K562 (cell line): ENCODE data around the gene CPSF7. TPM values are rescaled to one million over a fixed set of nuclear protein-coding genes. Genes with fewer than 3 reads are reported as not detected.

ENCODE experiments used
- ASH1L ChIP-seq: fragments of 450-650 bp; IDR thresholded peaks from 2 replicates; pipeline ENCODE4 v1.6.1; 2018; ENCODE audit warnings: borderline replicate concordance, mild to moderate bottlenecking, low read depth; ENCODE audit not compliant: partially characterized antibody
- EP300 ChIP-seq: IDR thresholded peaks from 2 replicates; pipeline ENCODE4 v1.6.1; 2012; ENCODE audit warnings: low read length, improper control_type of control experiment
- FOSL1 ChIP-seq: fragments of 200-800 bp; sonication (Bioruptor generic); conservative IDR thresholded peaks from 2 replicates; pipeline ENCODE4 v1.6.1; 2016; ENCODE audit warnings: missing genetic modification characterization, missing compliant biosample characterization
- HMGXB4 ChIP-seq: sonication (generic); formaldehyde crosslinking; IDR thresholded peaks from 2 replicates; pipeline ENCODE4 v1.8.1; 2023; ENCODE audit warnings: mild to moderate bottlenecking, missing genetic modification reagents
- KLF10 ChIP-seq: fragments of 250-450 bp; sonication (Bioruptor Pico); IDR thresholded peaks from 2 replicates; pipeline ENCODE4 v1.6.1; 2021; ENCODE audit warnings: matching md5 sums
- POLR3A ChIP-seq: IDR thresholded peaks from 2 replicates; pipeline ENCODE4 v1.6.1; 2011; ENCODE audit warnings: borderline replicate concordance, mild to moderate bottlenecking, moderate library complexity; ENCODE audit not compliant: insufficient read length, insufficient read depth; ENCODE audit errors: extremely low read depth
- RBM34 ChIP-seq: fragments of 200-400 bp; formaldehyde crosslinking; IDR thresholded peaks from 2 replicates; pipeline ENCODE4 v1.6.1; 2018; ENCODE audit warnings: low read length, borderline replicate concordance; ENCODE audit not compliant: insufficient read depth
- RCOR1 ChIP-seq, 2 experiments: IDR thresholded peaks; 2 replicates each; pipeline ENCODE4 v1.6.1; 2012; ENCODE audit warnings: low read depth in 2 of 2, low read length in 2 of 2, borderline replicate concordance in 1 of 2, improper control_type of control experiment in 1 of 2
- USF1 ChIP-seq: sonication (generic); formaldehyde crosslinking; IDR thresholded peaks from 2 replicates; pipeline ENCODE4 v1.9.0; 2022; ENCODE audit warnings: mild to moderate bottlenecking, missing genetic modification reagents
- ZBTB11 ChIP-seq, 3 experiments: fragments of 200-800 bp in 1 of 3; fragments of 250-450 bp in 1 of 3; fragments of 450-650 bp in 1 of 3; sonication (Bioruptor Pico) in 1 of 3; sonication (Bioruptor generic) in 1 of 3; formaldehyde crosslinking in 1 of 3; IDR thresholded peaks; 2 replicates each; pipeline versions ENCODE4 v1.6.1 to v1.8.0; 2016 to 2022; ENCODE audit warnings: mild to moderate bottlenecking in 2 of 3, missing genetic modification characterization in 2 of 3, missing compliant biosample characterization in 1 of 3, moderate library complexity in 1 of 3
- ZSCAN32 ChIP-seq: fragments of 450-650 bp; formaldehyde crosslinking; IDR thresholded peaks from 2 replicates; pipeline ENCODE4 v1.4.0; 2020; ENCODE audit warnings: mild to moderate bottlenecking, moderate library complexity
- polyA plus RNA-seq, 8 experiments: library from polyadenylated mRNA; depleted of rRNA in 4 of 8; stranded (reverse) in 5 of 8; unstranded in 3 of 8; fragments of >200 nt; fragmentation: Nextera tagmentation in 2 of 8; fragmentation: Illumina TruSeq in 1 of 8; extraction: Ambion mirVana in 2 of 8; extraction: Trizol in 1 of 8; gene quantifications; 2 replicates each; pipeline versions ENCODE4 v1.2.1 to v1.2.3, GENCODE V29; 2011 to 2014; ENCODE audit warnings: inconsistent platforms in 1 of 8, missing spikeins in 1 of 8
- total RNA-seq, 7 experiments: library from RNA; depleted of rRNA in 6 of 7; stranded (reverse); fragments of >200 nt in 6 of 7; fragmentation: Illumina TruSeq in 2 of 7; extraction: Trizol in 2 of 7; gene quantifications; 2 replicates each; pipeline versions ENCODE4 v1.2.1 to v1.2.3, GENCODE V29; 2011 to 2021; ENCODE audit warnings: low replicate concordance in 1 of 7
- TF ChIP-seq, protein P1 (sequence below): fragments of 450-650 bp; IDR thresholded peaks from 2 replicates; pipeline ENCODE4 v1.6.1; 2016; ENCODE audit warnings: low read depth

Gene CPSF7
- total and polyA plus RNA-seq, 9 of the 15 experiments (the other 6 are each of a cell fraction or from before 2014, with no cell fraction given): 14.8 to 104 (median 44.1) TPM

GRCh38 chr11:61367406-61367805 lies 62.4 kb downstream of the CPSF7 start (continued):
- TF ChIP-seq EP300 (peak; percentile 85), USF1 (CRISPR knock-in tag) (no peak), ZBTB11 (CRISPR knock-in tag; IDR thresholded peaks at IDR 0.05) (peak in 1 of 3 experiments; percentile 61; a peak in 2 of 6 replicates), POLR3A (no peak), ASH1L (no peak), ZSCAN32 (CRISPR knock-in tag) (no peak), HMGXB4 (CRISPR knock-in tag) (no peak), FOSL1 (tag) (0 out of 2 replicates have a peak, but pooled peaks have one; percentile 32), KLF10 (CRISPR knock-in tag) (no peak), RCOR1 (IDR thresholded peaks at IDR 0.05; ENCODE audit: borderline replicate concordance in 1 of 2, low read depth in 2 of 2, low read length in 2 of 2) (peak in 1 of 2 experiments; percentile 46; a peak in 1 of 4 replicates), RBM34 (no peak)
- TF ChIP-seq, protein P1, sequence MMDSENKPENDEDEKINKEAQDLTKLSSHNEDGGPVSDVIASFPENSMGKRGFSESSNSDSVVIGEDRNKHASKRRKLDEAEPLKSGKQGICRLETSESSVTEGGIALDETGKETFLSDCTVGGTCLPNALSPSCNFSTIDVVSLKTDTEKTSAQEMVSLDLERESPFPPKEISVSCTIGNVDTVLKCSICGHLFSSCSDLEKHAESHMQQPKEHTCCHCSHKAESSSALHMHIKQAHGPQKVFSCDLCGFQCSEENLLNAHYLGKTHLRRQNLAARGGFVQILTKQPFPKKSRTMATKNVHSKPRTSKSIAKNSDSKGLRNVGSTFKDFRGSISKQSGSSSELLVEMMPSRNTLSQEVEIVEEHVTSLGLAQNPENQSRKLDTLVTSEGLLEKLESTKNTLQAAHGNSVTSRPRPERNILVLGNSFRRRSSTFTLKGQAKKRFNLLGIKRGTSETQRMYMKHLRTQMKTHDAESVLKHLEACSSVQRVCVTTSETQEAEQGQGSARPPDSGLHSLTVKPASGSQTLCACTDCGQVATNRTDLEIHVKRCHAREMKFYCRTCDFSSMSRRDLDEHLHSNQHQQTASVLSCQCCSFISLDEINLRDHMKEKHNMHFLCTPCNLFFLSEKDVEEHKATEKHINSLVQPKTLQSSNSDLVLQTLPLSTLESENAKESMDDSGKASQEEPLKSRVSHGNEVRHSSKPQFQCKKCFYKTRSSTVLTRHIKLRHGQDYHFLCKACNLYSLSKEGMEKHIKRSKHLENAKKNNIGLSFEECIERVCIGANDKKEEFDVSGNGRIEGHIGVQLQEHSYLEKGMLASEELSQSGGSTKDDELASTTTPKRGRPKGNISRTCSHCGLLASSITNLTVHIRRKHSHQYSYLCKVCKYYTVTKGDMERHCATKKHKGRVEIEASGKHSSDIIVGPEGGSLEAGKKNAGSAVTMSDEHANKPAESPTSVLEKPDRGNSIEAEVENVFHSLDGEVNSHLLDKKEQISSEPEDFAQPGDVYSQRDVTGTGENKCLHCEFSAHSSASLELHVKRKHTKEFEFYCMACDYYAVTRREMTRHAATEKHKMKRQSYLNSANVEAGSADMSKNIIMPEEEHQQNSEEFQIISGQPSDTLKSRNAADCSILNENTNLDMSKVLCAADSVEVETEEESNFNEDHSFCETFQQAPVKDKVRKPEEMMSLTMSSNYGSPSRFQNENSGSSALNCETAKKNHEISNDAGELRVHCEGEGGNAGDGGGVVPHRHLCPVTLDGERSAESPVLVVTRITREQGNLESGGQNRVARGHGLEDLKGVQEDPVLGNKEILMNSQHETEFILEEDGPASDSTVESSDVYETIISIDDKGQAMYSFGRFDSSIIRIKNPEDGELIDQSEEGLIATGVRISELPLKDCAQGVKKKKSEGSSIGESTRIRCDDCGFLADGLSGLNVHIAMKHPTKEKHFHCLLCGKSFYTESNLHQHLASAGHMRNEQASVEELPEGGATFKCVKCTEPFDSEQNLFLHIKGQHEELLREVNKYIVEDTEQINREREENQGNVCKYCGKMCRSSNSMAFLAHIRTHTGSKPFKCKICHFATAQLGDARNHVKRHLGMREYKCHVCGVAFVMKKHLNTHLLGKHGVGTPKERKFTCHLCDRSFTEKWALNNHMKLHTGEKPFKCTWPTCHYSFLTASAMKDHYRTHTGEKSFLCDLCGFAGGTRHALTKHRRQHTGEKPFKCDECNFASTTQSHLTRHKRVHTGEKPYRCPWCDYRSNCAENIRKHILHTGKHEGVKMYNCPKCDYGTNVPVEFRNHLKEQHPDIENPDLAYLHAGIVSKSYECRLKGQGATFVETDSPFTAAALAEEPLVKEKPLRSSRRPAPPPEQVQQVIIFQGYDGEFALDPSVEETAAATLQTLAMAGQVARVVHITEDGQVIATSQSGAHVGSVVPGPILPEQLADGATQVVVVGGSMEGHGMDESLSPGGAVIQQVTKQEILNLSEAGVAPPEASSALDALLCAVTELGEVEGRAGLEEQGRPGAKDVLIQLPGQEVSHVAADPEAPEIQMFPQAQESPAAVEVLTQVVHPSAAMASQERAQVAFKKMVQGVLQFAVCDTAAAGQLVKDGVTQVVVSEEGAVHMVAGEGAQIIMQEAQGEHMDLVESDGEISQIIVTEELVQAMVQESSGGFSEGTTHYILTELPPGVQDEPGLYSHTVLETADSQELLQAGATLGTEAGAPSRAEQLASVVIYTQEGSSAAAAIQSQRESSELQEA: no peak
